GM19328 (cell line): ENCODE measurements around the gene CRHBP.
"Not testable (repeated sequence)": the region's sequence is repeated elsewhere in the genome, so short reads cannot be mapped to it uniquely, and the experiment has no call there.

Experiments
- ATAC-seq: cut with Tn5 transposase; IDR thresholded peaks from one replicate; pipeline ENCODE4 v1.9.1; 2021; ENCODE audit warnings: mild to moderate bottlenecking, moderate library complexity; ENCODE audit not compliant: unreplicated experiment

Gene CRHBP

GRCh38 chr5:76958991-76959767 is 6.3 kb downstream of the CRHBP start:
- ATAC-seq: no peak

GRCh38 chr5:76960004-76960625 is 7.3 kb downstream of the CRHBP start:
- no peak for ATAC-seq

GRCh38 chr5:76964060-76964459 is 11.2 kb downstream of the CRHBP start:
- ATAC-seq: no peak

GRCh38 chr5:76971511-76971910 is 18.7 kb downstream of the CRHBP start:
- no peak for ATAC-seq

- ATAC-seq: no peak
These were observed 19.8 kb downstream of the CRHBP start for GRCh38 chr5:76972689-76973088.

GRCh38 chr5:76974785-76975184 is 21.9 kb downstream of the CRHBP start:
- ATAC-seq: no peak

- ATAC-seq: no peak
These were observed 26.0 kb downstream of the CRHBP start for GRCh38 chr5:76978869-76979268.

GRCh38 chr5:76980518-76981144 is 27.8 kb downstream of the CRHBP start:
- no peak for ATAC-seq

GRCh38 chr5:76982450-76982849 is 29.6 kb downstream of the CRHBP start:
- ATAC-seq: no peak

- ATAC-seq: no peak
These were observed 30.6 kb downstream of the CRHBP start for GRCh38 chr5:76983468-76983867.

GRCh38 chr5:76986825-76987526 is 34.1 kb downstream of the CRHBP start:
- ATAC-seq: no peak

GRCh38 chr5:76990899-76991459 is 38.1 kb downstream of the CRHBP start:
- no peak for ATAC-seq

GRCh38 chr5:76993436-76993835 is 40.6 kb downstream of the CRHBP start:
- ATAC-seq: not testable (repeated sequence)

GRCh38 chr5:76994337-76994736 is 41.5 kb downstream of the CRHBP start:
- ATAC-seq: no peak

GRCh38 chr5:76998251-76998650 is 45.4 kb downstream of the CRHBP start:
- not testable (repeated sequence) for ATAC-seq

GRCh38 chr5:76999451-76999850 is 46.6 kb downstream of the CRHBP start:
- no peak for ATAC-seq

- ATAC-seq: no peak
These were observed 50.4 kb downstream of the CRHBP start for GRCh38 chr5:77003246-77003645.

- ATAC-seq: no peak
These were observed 53.3 kb downstream of the CRHBP start for GRCh38 chr5:77006124-77006523.

- ATAC-seq: no peak
These were observed 55.6 kb downstream of the CRHBP start for GRCh38 chr5:77008413-77008812.

GRCh38 chr5:77010243-77010642 is 57.4 kb downstream of the CRHBP start:
- no peak for ATAC-seq

- ATAC-seq: no peak
These were observed 58.7 kb downstream of the CRHBP start for GRCh38 chr5:77011498-77011897.
